MCF 10A (cell line): ENCODE measurements around the gene COA6. TPM values are rescaled to one million over a fixed set of nuclear protein-coding genes. Genes with fewer than 3 reads are reported as not detected.

Experiments used
- BruUV-seq: library from RNA; stranded (reverse); fragments of 400-500 nt; replicated peaks from 2 replicates; lab custom pipeline; 2021; lab: Mats Ljungman, UMichigan
- CTCF ChIA-PET: fragments of 300-600 bp; sonication (Branson Sonifier 250); formaldehyde crosslinking; extraction: SDS; loops from one replicate; lab custom pipeline; 2021; ENCODE audit warnings: antibody characterized with exemption, inconsistent platforms; lab: Yijun Ruan, JAX
- POLR2A ChIA-PET: fragments of 300-600, 350-650 bp; sonication (Branson Sonifier 250); formaldehyde crosslinking; extraction: SDS; loops from one replicate; lab custom pipeline; 2020; ENCODE audit warnings: antibody characterized with exemption, inconsistent platforms; lab: Yijun Ruan, JAX
- DNase-seq: peaks from one replicate; pipeline ENCODE4 v3.0.0-alpha.2; 2018; ENCODE audit not compliant: unreplicated experiment
- H3K27ac Mint-ChIP-seq: one replicate; pipeline ENCODE4 v1.8.0; 2022; ENCODE audit warnings: mild to moderate bottlenecking, low read depth, mixed read lengths; ENCODE audit not compliant: unreplicated experiment
- H3K27me3 Mint-ChIP-seq: one replicate; pipeline ENCODE4 v1.8.0; 2022; ENCODE audit warnings: mixed read lengths; ENCODE audit not compliant: insufficient read depth, unreplicated experiment
- H3K36me3 Mint-ChIP-seq: one replicate; pipeline ENCODE4 v1.8.0; 2022; ENCODE audit warnings: mild to moderate bottlenecking, moderate library complexity, mixed read lengths; ENCODE audit not compliant: insufficient read depth, unreplicated experiment
- H3K4me1 Mint-ChIP-seq: one replicate; pipeline ENCODE4 v1.8.0; 2022; ENCODE audit warnings: mixed read lengths; ENCODE audit not compliant: insufficient read depth, unreplicated experiment
- H3K4me3 Mint-ChIP-seq: one replicate; pipeline ENCODE4 v1.8.0; 2022; ENCODE audit warnings: mild to moderate bottlenecking, moderate library complexity, mixed read lengths; ENCODE audit not compliant: unreplicated experiment
- H3K9me3 Mint-ChIP-seq: one replicate; pipeline ENCODE4 v1.8.0; 2022; ENCODE audit warnings: mixed read lengths; ENCODE audit not compliant: unreplicated experiment
- intact Hi-C: fragments of 100-400 bp; cut with micrococcal nuclease; formaldehyde crosslinking; loops from 2 replicates; pipeline ENCODE4 v1.14.1; 2022
- total RNA-seq: library from RNA; stranded (reverse); gene quantifications from 2 replicates; pipeline ENCODE4 v1.2.3, GENCODE V29; 2022
- TF ChIP-seq, protein P1 (sequence below): fragments of 200-600 bp; IDR thresholded peaks from one replicate; pipeline ENCODE4 v1.8.0; 2022; ENCODE audit warnings: antibody characterized with exemption, mild to moderate bottlenecking; ENCODE audit not compliant: unreplicated experiment

COA6 gene
- total RNA-seq, 1 experiment from 2014 or later: 115 TPM

DNA sequence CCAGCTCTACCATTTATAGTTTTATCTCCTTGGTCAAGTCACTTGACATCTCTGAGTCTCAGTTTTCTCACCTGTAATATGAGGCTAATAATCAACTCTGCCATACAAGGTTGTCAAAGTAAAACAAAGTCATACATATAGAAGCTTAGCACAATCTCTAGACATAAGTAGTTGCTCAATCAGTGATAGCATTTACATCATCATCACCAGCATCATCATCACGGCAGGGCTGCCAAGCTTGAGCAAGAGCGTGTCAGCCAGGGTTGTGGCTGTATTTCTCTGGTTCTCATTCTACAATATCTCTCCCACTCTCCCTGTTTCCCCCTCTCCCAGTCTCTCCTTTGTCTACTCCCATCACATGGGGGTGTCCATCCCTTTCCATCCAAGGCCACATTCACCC lies 41.7 kb upstream of the COA6 start:
- H3K36me3 Mint-ChIP-seq: no peaks in the 10 kb centered on the region
- no peaks in the 10 kb centered on the region for H3K27me3 Mint-ChIP-seq
- peaks cover 10% of the 10 kb centered on the region for H3K4me1 Mint-ChIP-seq
- peaks cover 16% of the 10 kb centered on the region for H3K9me3 Mint-ChIP-seq
- no TSS peak for BruUV-seq
- ChIA-PET CTCF (interaction anchor here (2.0 to 11.9 kb wide), 2 partner anchors 22 to 218 kb away, joined by 9 to 233 read pairs; no protein-coding TSS in a partner anchor), POLR2A (interaction anchor here (0.9 to 3.5 kb wide), 4 partner anchors 11 to 42 kb away, joined by 3 to 13 read pairs (median 6); partner anchors contain the start of gene COA6)
- TF ChIP-seq, protein P1, sequence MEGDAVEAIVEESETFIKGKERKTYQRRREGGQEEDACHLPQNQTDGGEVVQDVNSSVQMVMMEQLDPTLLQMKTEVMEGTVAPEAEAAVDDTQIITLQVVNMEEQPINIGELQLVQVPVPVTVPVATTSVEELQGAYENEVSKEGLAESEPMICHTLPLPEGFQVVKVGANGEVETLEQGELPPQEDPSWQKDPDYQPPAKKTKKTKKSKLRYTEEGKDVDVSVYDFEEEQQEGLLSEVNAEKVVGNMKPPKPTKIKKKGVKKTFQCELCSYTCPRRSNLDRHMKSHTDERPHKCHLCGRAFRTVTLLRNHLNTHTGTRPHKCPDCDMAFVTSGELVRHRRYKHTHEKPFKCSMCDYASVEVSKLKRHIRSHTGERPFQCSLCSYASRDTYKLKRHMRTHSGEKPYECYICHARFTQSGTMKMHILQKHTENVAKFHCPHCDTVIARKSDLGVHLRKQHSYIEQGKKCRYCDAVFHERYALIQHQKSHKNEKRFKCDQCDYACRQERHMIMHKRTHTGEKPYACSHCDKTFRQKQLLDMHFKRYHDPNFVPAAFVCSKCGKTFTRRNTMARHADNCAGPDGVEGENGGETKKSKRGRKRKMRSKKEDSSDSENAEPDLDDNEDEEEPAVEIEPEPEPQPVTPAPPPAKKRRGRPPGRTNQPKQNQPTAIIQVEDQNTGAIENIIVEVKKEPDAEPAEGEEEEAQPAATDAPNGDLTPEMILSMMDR: no peak
- peak; percentile 91 for DNase-seq
- H3K27ac Mint-ChIP-seq: no peak overlapping the region
- no peak overlapping the region for H3K4me3 Mint-ChIP-seq
- intact Hi-C loops: no loop called here

DNA sequence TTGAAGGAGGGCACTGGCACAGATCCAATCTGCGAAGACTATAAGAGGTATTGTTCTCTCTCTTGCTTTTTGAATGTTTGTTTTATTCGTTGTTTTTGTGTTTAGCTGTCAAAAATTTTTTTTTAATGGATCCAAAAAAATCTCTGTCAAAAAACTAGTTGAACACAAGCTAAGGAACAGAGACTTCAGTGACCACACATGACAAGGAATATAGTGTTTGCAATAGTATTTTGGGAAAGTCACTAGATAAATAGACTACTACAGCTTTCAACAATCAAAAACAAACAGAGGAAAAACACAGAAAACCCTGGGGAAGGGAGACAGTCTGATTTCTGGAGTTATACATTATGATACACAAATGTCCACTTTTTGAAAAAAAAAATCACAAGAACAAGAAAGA lies 36.9 kb upstream of the COA6 start:
- Mint-ChIP-seq H3K4me3 (no peak overlapping the region), H3K27ac (no peak overlapping the region), H3K4me1 (peaks cover 8% of the 10 kb centered on the region), H3K9me3 (peaks cover 46% of the 10 kb centered on the region), H3K36me3 (no peaks in the 10 kb centered on the region), H3K27me3 (no peaks in the 10 kb centered on the region)
- DNase-seq: no peak
- CTCF ChIA-PET: interaction anchor here (0.6 to 6.2 kb wide), 7 partner anchors 10 to 1573 kb away, joined by 3 to 56 read pairs (median 3); no protein-coding TSS in a partner anchor
- TF ChIP-seq, protein P1: no peak
- BruUV-seq: no TSS peak
- POLR2A ChIA-PET: interaction anchor here (0.7 to 1.6 kb wide), 4 partner anchors 8 to 25 kb away, joined by 3 to 10 read pairs (median 5); no protein-coding TSS in a partner anchor
- intact Hi-C loops: no loop called here

DNA sequence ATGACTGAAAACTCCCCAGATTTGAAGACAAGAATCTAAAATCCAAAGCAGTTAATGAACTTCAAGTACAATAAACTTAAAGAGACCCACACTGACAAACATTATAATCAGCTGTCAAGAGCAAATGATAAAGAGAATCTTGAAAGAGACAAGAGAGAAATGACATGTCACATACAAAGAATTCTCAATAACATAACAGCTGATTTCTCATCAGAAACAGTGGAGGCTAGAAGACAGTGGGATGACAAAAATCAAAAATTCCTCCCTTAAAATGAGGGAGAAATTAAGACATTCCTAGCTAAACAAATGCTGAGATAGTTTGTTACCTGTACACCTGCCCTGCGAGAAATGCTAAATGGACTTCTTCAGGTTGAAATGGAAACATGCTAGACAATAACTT lies 36.0 kb upstream of the COA6 start:
- H3K9me3 Mint-ChIP-seq: peaks cover 43% of the 10 kb centered on the region

DNA sequence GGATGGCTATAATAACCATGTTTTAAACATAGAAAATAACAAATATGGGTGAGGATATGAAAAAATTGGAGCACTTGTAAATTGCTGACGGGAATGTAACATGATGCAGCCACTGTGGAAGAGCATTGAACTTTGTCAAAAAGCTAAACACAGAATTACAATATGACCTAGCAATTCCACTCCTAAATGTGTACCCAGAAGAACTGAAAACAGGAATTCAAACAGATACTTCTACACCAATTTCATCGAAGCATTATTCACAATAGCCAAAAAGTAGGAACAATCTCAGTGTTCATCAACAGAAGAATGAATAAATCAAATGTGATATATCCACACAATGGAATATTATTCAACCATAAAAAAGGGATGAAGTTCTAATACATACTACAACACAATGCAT lies 32.7 kb upstream of the COA6 start:
- intact Hi-C loops: no loop called here
- DNase-seq: no peak
- TF ChIP-seq, protein P1: no peak
- no peak overlapping the region for H3K27ac Mint-ChIP-seq
- POLR2A ChIA-PET: no interaction called here
- BruUV-seq: no TSS peak
- H3K27me3 Mint-ChIP-seq: no peaks in the 10 kb centered on the region
- H3K9me3 Mint-ChIP-seq: peaks cover 37% of the 10 kb centered on the region
- H3K4me3 Mint-ChIP-seq: no peak overlapping the region
- H3K36me3 Mint-ChIP-seq: no peaks in the 10 kb centered on the region
- CTCF ChIA-PET: interaction anchor here (6.2 kb wide), 1 partner anchor 14 kb away, joined by 56 read pairs; no protein-coding TSS in a partner anchor
- no peaks in the 10 kb centered on the region for H3K4me1 Mint-ChIP-seq

More for the DNA sequence above, 36.0 kb upstream of the COA6 start:
- CTCF ChIA-PET: interaction anchor here (0.6 to 6.2 kb wide), 4 partner anchors 11 to 998 kb away, joined by 3 to 56 read pairs (median 4); no protein-coding TSS in a partner anchor
- no TSS peak for BruUV-seq
- POLR2A ChIA-PET: interaction anchor here (1.1 to 1.4 kb wide), 3 partner anchors 9 to 50 kb away, joined by 4 to 10 read pairs (median 6); no protein-coding TSS in a partner anchor
- no peaks in the 10 kb centered on the region for H3K36me3 Mint-ChIP-seq
- TF ChIP-seq, protein P1: no peak
- no peaks in the 10 kb centered on the region for H3K4me1 Mint-ChIP-seq
- intact Hi-C loops: no loop called here
- H3K27me3 Mint-ChIP-seq: no peaks in the 10 kb centered on the region
- H3K4me3 Mint-ChIP-seq: no peak overlapping the region
- DNase-seq: no peak
- no peak overlapping the region for H3K27ac Mint-ChIP-seq
